Neural progenitor cell (in vitro differentiated cells): ENCODE data around the gene CEP290. TPM values are rescaled to one million over a fixed set of nuclear protein-coding genes. Genes with fewer than 3 reads are reported as not detected.

Experiments
- DNase-seq: peaks from one replicate; pipeline ENCODE4 v3.0.0-alpha.2; 2016; ENCODE audit warnings: low spot score
- H2AFZ ChIP-seq: fragments of 200-600 bp; sonication (generic); replicated peaks from 2 replicates; pipeline ENCODE4 v1.6.1; 2016; ENCODE audit warnings: antibody characterized with exemption
- H3F3A ChIP-seq: fragments of 200-600 bp; sonication (generic); 2 replicates; pipeline ENCODE4 v1.6.1; 2016; ENCODE audit warnings: antibody characterized with exemption, low read depth
- H3K27ac ChIP-seq: fragments of 200-600 bp; sonication (generic); 2 replicates; pipeline ENCODE4 v1.5.1; 2016; ENCODE audit warnings: mild to moderate bottlenecking
- H3K27me3 ChIP-seq: fragments of 200-600 bp; sonication (generic); 2 replicates; pipeline ENCODE4 v1.6.1; 2016; ENCODE audit warnings: mild to moderate bottlenecking, moderate library complexity
- H3K36me3 ChIP-seq: fragments of 200-600 bp; sonication (generic); 2 replicates; pipeline ENCODE4 v1.5.1; 2016
- H3K4me1 ChIP-seq: fragments of 200-600 bp; sonication (generic); 2 replicates; pipeline ENCODE4 v1.6.1; 2016; ENCODE audit warnings: mixed run types
- H3K4me2 ChIP-seq: fragments of 200-600 bp; sonication (generic); 2 replicates; pipeline ENCODE4 v1.6.1; 2016
- H3K4me3 ChIP-seq: fragments of 200-600 bp; sonication (generic); 2 replicates; pipeline ENCODE4 v1.5.1; 2016
- H3K79me2 ChIP-seq: fragments of 200-600 bp; sonication (generic); 2 replicates; pipeline ENCODE4 v1.6.1; 2016; ENCODE audit warnings: low read depth
- H3K9ac ChIP-seq: fragments of 200-600 bp; sonication (generic); 2 replicates; pipeline ENCODE4 v1.6.1; 2016
- H3K9me3 ChIP-seq: fragments of 200-600 bp; sonication (generic); 2 replicates; pipeline ENCODE4 v1.5.1; 2016; ENCODE audit warnings: low read depth
- H4K20me1 ChIP-seq: fragments of 200-600 bp; sonication (generic); 2 replicates; pipeline ENCODE4 v1.6.1; 2016; ENCODE audit warnings: low read depth
- H3K27ac Mint-ChIP-seq: 3 replicates; pipeline ENCODE4 v1.8.0; 2021; ENCODE audit warnings: mixed read lengths
- H3K27me3 Mint-ChIP-seq: 2 replicates; pipeline ENCODE4 v1.8.0; 2022; ENCODE audit warnings: low read depth, mild to moderate bottlenecking, inconsistent platforms, moderate library complexity, mixed read lengths; ENCODE audit not compliant: insufficient read depth
- H3K36me3 Mint-ChIP-seq: 3 replicates; pipeline ENCODE4 v1.8.0; 2021; ENCODE audit warnings: mixed read lengths
- H3K4me1 Mint-ChIP-seq: 3 replicates; pipeline ENCODE4 v1.8.0; 2021; ENCODE audit warnings: mixed read lengths
- H3K4me3 Mint-ChIP-seq: 3 replicates; pipeline ENCODE4 v1.8.0; 2021; ENCODE audit warnings: mild to moderate bottlenecking, moderate library complexity, mixed read lengths
- H3K9me3 Mint-ChIP-seq: 3 replicates; pipeline ENCODE4 v1.8.0; 2020; ENCODE audit warnings: mixed read lengths
- CTCF ChIP-seq: fragments of 200-600 bp; sonication (generic); IDR thresholded peaks from 2 replicates; pipeline ENCODE4 v1.5.1; 2017; ENCODE audit warnings: antibody characterized with exemption, mild to moderate bottlenecking
- EZH2 ChIP-seq: fragments of 200-600 bp; sonication (generic); IDR thresholded peaks from 2 replicates; pipeline ENCODE4 v1.6.1; 2017; ENCODE audit warnings: antibody characterized with exemption, mild to moderate bottlenecking, moderate library complexity
- EZH2phosphoT487 ChIP-seq: fragments of 200-600 bp; sonication (generic); IDR thresholded peaks from 2 replicates; pipeline ENCODE4 v1.6.1; 2017; ENCODE audit warnings: antibody characterized with exemption
- total RNA-seq: library from RNA; depleted of rRNA; stranded (reverse); fragments of >200 nt; gene quantifications from 2 replicates; pipeline ENCODE4 v1.2.3, GENCODE V29; 2015; ENCODE audit warnings: low replicate concordance

Gene CEP290
- total RNA-seq, 1 donor from 2014 or later: 32.1 TPM

GRCh38 chr12:88093573-88093972, 48.3 kb downstream of the CEP290 start:
- Histone ChIP-seq H3K27me3 (no peaks in the 10 kb centered on the region), H3K27ac (no peak overlapping the region), H3K4me2 (no peak overlapping the region), H3K4me3 (no peak overlapping the region), H3K9ac (no peak overlapping the region), H3K4me1 (no peaks in the 10 kb centered on the region), H3K79me2 (no peaks in the 10 kb centered on the region), H3K9me3 (no peaks in the 10 kb centered on the region), H4K20me1 (no peaks in the 10 kb centered on the region), H3K36me3 (peaks cover 5% of the 10 kb centered on the region), H3F3A (no peaks in the 10 kb centered on the region), H2AFZ (no peak overlapping the region)
- Mint-ChIP-seq H3K27me3 (no peaks in the 10 kb centered on the region), H3K4me3 (no peak overlapping the region), H3K27ac (no peak overlapping the region), H3K9me3 (no peaks in the 10 kb centered on the region), H3K36me3 (peaks cover 15% of the 10 kb centered on the region), H3K4me1 (no peaks in the 10 kb centered on the region)
- no peak for DNase-seq
- TF ChIP-seq EZH2 (no peak), CTCF (no peak), EZH2phosphoT487 (no peak)

- no peak overlapping the region for H3K27ac ChIP-seq
- no peaks in the 10 kb centered on the region for H3K4me1 ChIP-seq
- H3F3A ChIP-seq: no peaks in the 10 kb centered on the region
- no peaks in the 10 kb centered on the region for H4K20me1 ChIP-seq
- H3K36me3 Mint-ChIP-seq: peaks cover 14% of the 10 kb centered on the region
- H3K9me3 ChIP-seq: no peaks in the 10 kb centered on the region
- H3K4me1 Mint-ChIP-seq: no peaks in the 10 kb centered on the region
- H3K9me3 Mint-ChIP-seq: no peaks in the 10 kb centered on the region
- no peaks in the 10 kb centered on the region for H3K79me2 ChIP-seq
- no peaks in the 10 kb centered on the region for H3K27me3 ChIP-seq
- no peak for TF ChIP-seq EZH2phosphoT487
- no peak for TF ChIP-seq EZH2
- no peak for TF ChIP-seq CTCF
- H3K27me3 Mint-ChIP-seq: no peaks in the 10 kb centered on the region
- no peak overlapping the region for H3K4me3 Mint-ChIP-seq
- DNase-seq: no peak
- H3K9ac ChIP-seq: no peak overlapping the region
- H3K36me3 ChIP-seq: peaks cover 5% of the 10 kb centered on the region
- no peak overlapping the region for H3K4me3 ChIP-seq
- H3K27ac Mint-ChIP-seq: no peak overlapping the region
- H2AFZ ChIP-seq: no peak overlapping the region
- H3K4me2 ChIP-seq: no peak overlapping the region
These were observed 49.1 kb downstream of the CEP290 start for GRCh38 chr12:88092771-88093170.

- Histone ChIP-seq H3K4me3 (no peak overlapping the region), H3K9ac (no peak overlapping the region), H4K20me1 (no peaks in the 10 kb centered on the region), H3K36me3 (peaks cover 25% of the 10 kb centered on the region), H3K9me3 (no peaks in the 10 kb centered on the region), H2AFZ (no peak overlapping the region), H3K4me1 (no peaks in the 10 kb centered on the region), H3K27me3 (no peaks in the 10 kb centered on the region), H3K27ac (no peak overlapping the region), H3K4me2 (no peak overlapping the region), H3K79me2 (no peaks in the 10 kb centered on the region), H3F3A (no peaks in the 10 kb centered on the region)
- Mint-ChIP-seq H3K36me3 (peaks cover 14% of the 10 kb centered on the region), H3K27ac (no peak overlapping the region), H3K9me3 (no peaks in the 10 kb centered on the region), H3K4me3 (no peak overlapping the region), H3K4me1 (no peaks in the 10 kb centered on the region), H3K27me3 (no peaks in the 10 kb centered on the region)
- TF ChIP-seq CTCF (no peak), EZH2phosphoT487 (no peak), EZH2 (no peak)
- no peak for DNase-seq
These were observed 57.7 kb downstream of the CEP290 start for GRCh38 chr12:88084210-88084609.

- H3K36me3 Mint-ChIP-seq: peaks cover 9% of the 10 kb centered on the region
- Histone ChIP-seq H3K36me3 (peaks cover 25% of the 10 kb centered on the region), H3K9me3 (no peaks in the 10 kb centered on the region), H3K4me2 (no peak overlapping the region), H3K27me3 (no peaks in the 10 kb centered on the region), H4K20me1 (no peaks in the 10 kb centered on the region), H2AFZ (no peak overlapping the region), H3K79me2 (no peaks in the 10 kb centered on the region), H3K4me1 (no peaks in the 10 kb centered on the region), H3K4me3 (no peak overlapping the region), H3K9ac (no peak overlapping the region), H3K27ac (no peak overlapping the region), H3F3A (no peaks in the 10 kb centered on the region)
- no peaks in the 10 kb centered on the region for H3K4me1 Mint-ChIP-seq
- H3K27me3 Mint-ChIP-seq: no peaks in the 10 kb centered on the region
- DNase-seq: no peak
- H3K27ac Mint-ChIP-seq: no peak overlapping the region
- TF ChIP-seq EZH2: no peak
- no peak for TF ChIP-seq EZH2phosphoT487
- no peak overlapping the region for H3K4me3 Mint-ChIP-seq
- H3K9me3 Mint-ChIP-seq: no peaks in the 10 kb centered on the region
These were observed 58.3 kb downstream of the CEP290 start for GRCh38 chr12:88083634-88084033.
